HAP-1 (cell line): ENCODE measurements around the gene HS3ST1.

Experiments
- DNase-seq, 2 experiments: peaks; one replicate each; pipeline ENCODE4 v3.0.0-alpha.2; 2016 to 2020; ENCODE audit warnings: low spot score in 2 of 2
- H3K27me3 ChIP-seq: fragments of 250-450 bp; sonication (Bioruptor Pico); 2 replicates; pipeline ENCODE4 v1.5.1; 2020; ENCODE audit warnings: low read depth, mild to moderate bottlenecking, moderate library complexity
- H3K36me3 ChIP-seq: fragments of 250-450 bp; sonication (Bioruptor Pico); replicated peaks from 2 replicates; pipeline ENCODE4 v1.5.1; 2020; ENCODE audit warnings: mild to moderate bottlenecking
- H3K4me1 ChIP-seq: fragments of 250-450 bp; sonication (Bioruptor Pico); 2 replicates; pipeline ENCODE4 v1.5.1; 2020; ENCODE audit warnings: mild to moderate bottlenecking
- H3K4me3 ChIP-seq: fragments of 250-450 bp; sonication (Bioruptor Pico); 2 replicates; pipeline ENCODE4 v1.5.1; 2020; ENCODE audit warnings: mild to moderate bottlenecking, moderate library complexity
- H3K9me3 ChIP-seq: fragments of 250-450 bp; sonication (Bioruptor Pico); 2 replicates; pipeline ENCODE4 v1.5.1; 2020; ENCODE audit warnings: mild to moderate bottlenecking, moderate library complexity
- in situ Hi-C: fragments of 300-500 bp; cut with MboI; formaldehyde crosslinking; loops from 3 replicates; pipeline ENCODE4 v1.14.3; 2020; ENCODE audit warnings: low sequenced_read_pairs, inconsistent platforms, mixed read lengths

Gene HS3ST1

GRCh38 chr4:11446155-11446811 lies 17.6 kb upstream of the HS3ST1 start:
- Histone ChIP-seq H3K4me3 (no peak overlapping the region), H3K9me3 (no peaks in the 10 kb centered on the region), H3K27me3 (no peaks in the 10 kb centered on the region), H3K4me1 (no peaks in the 10 kb centered on the region), H3K36me3 (no peaks in the 10 kb centered on the region)
- in situ Hi-C loops, result no loop called here
- DNase-seq, result no peak

GRCh38 chr4:11441194-11441556 lies 12.5 kb upstream of the HS3ST1 start:
- in situ Hi-C loops, result no loop called here
- Histone ChIP-seq H3K27me3 (no peaks in the 10 kb centered on the region), H3K4me1 (no peaks in the 10 kb centered on the region), H3K4me3 (no peak overlapping the region), H3K9me3 (no peaks in the 10 kb centered on the region), H3K36me3 (no peaks in the 10 kb centered on the region)
- DNase-seq, result no peak

- Histone ChIP-seq H3K4me3 (no peak overlapping the region), H3K4me1 (no peaks in the 10 kb centered on the region), H3K36me3 (no peaks in the 10 kb centered on the region), H3K9me3 (no peaks in the 10 kb centered on the region), H3K27me3 (no peaks in the 10 kb centered on the region)
- in situ Hi-C loops, result no loop called here
- no peak for DNase-seq
Measured at GRCh38 chr4:11440481-11441193, 11.9 kb upstream of the HS3ST1 start.

GRCh38 chr4:11439836-11440235 lies 11.1 kb upstream of the HS3ST1 start:
- no peak overlapping the region for H3K4me3 ChIP-seq
- DNase-seq, result no peak
- in situ Hi-C loops, result no loop called here
- H3K9me3 ChIP-seq, result no peaks in the 10 kb centered on the region
- H3K36me3 ChIP-seq, result no peaks in the 10 kb centered on the region
- no peaks in the 10 kb centered on the region for H3K27me3 ChIP-seq
- no peaks in the 10 kb centered on the region for H3K4me1 ChIP-seq

- Histone ChIP-seq H3K4me3 (no peak overlapping the region), H3K27me3 (no peaks in the 10 kb centered on the region), H3K36me3 (no peaks in the 10 kb centered on the region), H3K9me3 (no peaks in the 10 kb centered on the region), H3K4me1 (no peaks in the 10 kb centered on the region)
- no peak for DNase-seq
- in situ Hi-C loops, result no loop called here
Measured at GRCh38 chr4:11438647-11439046, 10.0 kb upstream of the HS3ST1 start.

GRCh38 chr4:11436673-11437072 lies 8.0 kb upstream of the HS3ST1 start:
- in situ Hi-C loops, result no loop called here
- no peak overlapping the region for H3K4me3 ChIP-seq
- H3K27me3 ChIP-seq, result no peaks in the 10 kb centered on the region
- H3K4me1 ChIP-seq, result no peaks in the 10 kb centered on the region
- DNase-seq, result no peak
- H3K9me3 ChIP-seq, result no peaks in the 10 kb centered on the region
- no peaks in the 10 kb centered on the region for H3K36me3 ChIP-seq

GRCh38 chr4:11436084-11436483 lies 7.4 kb upstream of the HS3ST1 start:
- in situ Hi-C loops, result no loop called here
- Histone ChIP-seq H3K27me3 (no peaks in the 10 kb centered on the region), H3K4me3 (no peak overlapping the region), H3K36me3 (no peaks in the 10 kb centered on the region), H3K4me1 (no peaks in the 10 kb centered on the region), H3K9me3 (no peaks in the 10 kb centered on the region)
- no peak for DNase-seq

- Histone ChIP-seq H3K27me3 (no peaks in the 10 kb centered on the region), H3K4me3 (no peak overlapping the region), H3K36me3 (no peaks in the 10 kb centered on the region), H3K9me3 (no peaks in the 10 kb centered on the region), H3K4me1 (no peaks in the 10 kb centered on the region)
- in situ Hi-C loops, result no loop called here
- DNase-seq, result no peak
Measured at GRCh38 chr4:11435557-11435956, 6.9 kb upstream of the HS3ST1 start.

- Histone ChIP-seq H3K9me3 (no peaks in the 10 kb centered on the region), H3K4me1 (no peaks in the 10 kb centered on the region), H3K36me3 (no peaks in the 10 kb centered on the region), H3K4me3 (no peak overlapping the region), H3K27me3 (no peaks in the 10 kb centered on the region)
- no peak for DNase-seq
- in situ Hi-C loops, result no loop called here
Measured at GRCh38 chr4:11431111-11431510, 2.4 kb upstream of the HS3ST1 start.

- H3K4me3 ChIP-seq, result no peak overlapping the region
- no peak for DNase-seq
- H3K4me1 ChIP-seq, result no peaks in the 10 kb centered on the region
- H3K36me3 ChIP-seq, result no peaks in the 10 kb centered on the region
- no peaks in the 10 kb centered on the region for H3K9me3 ChIP-seq
- in situ Hi-C loops, result no loop called here
- H3K27me3 ChIP-seq, result no peaks in the 10 kb centered on the region
Measured at GRCh38 chr4:11430536-11430935, 1.8 kb upstream of the HS3ST1 start.

- Histone ChIP-seq H3K27me3 (no peaks in the 10 kb centered on the region), H3K9me3 (no peaks in the 10 kb centered on the region), H3K4me1 (no peaks in the 10 kb centered on the region), H3K4me3 (no peak overlapping the region), H3K36me3 (no peaks in the 10 kb centered on the region)
- in situ Hi-C loops, result no loop called here
- DNase-seq, result no peak
Measured at GRCh38 chr4:11429699-11430045, 978 bp upstream of the HS3ST1 start.

GRCh38 chr4:11428899-11429698 lies 405 bp upstream of the HS3ST1 start:
- in situ Hi-C loops, result no loop called here
- H3K4me1 ChIP-seq, result no peaks in the 10 kb centered on the region
- no peak overlapping the region for H3K4me3 ChIP-seq
- H3K27me3 ChIP-seq, result no peaks in the 10 kb centered on the region
- DNase-seq, result no peak
- H3K9me3 ChIP-seq, result no peaks in the 10 kb centered on the region
- no peaks in the 10 kb centered on the region for H3K36me3 ChIP-seq

- no peak for DNase-seq
- Histone ChIP-seq H3K27me3 (no peaks in the 10 kb centered on the region), H3K4me1 (no peaks in the 10 kb centered on the region), H3K4me3 (no peak overlapping the region), H3K9me3 (no peaks in the 10 kb centered on the region), H3K36me3 (no peaks in the 10 kb centered on the region)
- in situ Hi-C loops, result no loop called here
Measured at GRCh38 chr4:11427121-11427996, 1.3 kb downstream of the HS3ST1 start.
